PFSK-1 (cell line): ENCODE results near the gene GBE1.

Experiments
- FOXP2 ChIP-seq: optimal IDR thresholded peaks from 2 replicates; pipeline ENCODE3; 2011; ENCODE audit warnings: borderline replicate concordance, control low read depth, inconsistent platforms; ENCODE audit not compliant: insufficient read depth; ENCODE audit errors: extremely low read length, extremely low read depth
- POLR2AphosphoS5 ChIP-seq: IDR thresholded peaks from 2 replicates; pipeline ENCODE4 v1.6.1; 2012; ENCODE audit warnings: low read depth, mild to moderate bottlenecking, control low read depth, low read length, moderate library complexity
- SIN3A ChIP-seq: IDR thresholded peaks from 2 replicates; pipeline ENCODE4 v1.6.1; 2012; ENCODE audit warnings: mild to moderate bottlenecking, low read length, moderate library complexity, borderline replicate concordance; ENCODE audit not compliant: insufficient read depth
- TAF1 ChIP-seq: IDR thresholded peaks from 2 replicates; pipeline ENCODE4 v1.6.1; 2012; ENCODE audit warnings: low read length, control low read depth, borderline replicate concordance; ENCODE audit not compliant: insufficient read depth
- TF ChIP-seq, protein P1 (sequence below), 2 experiments: IDR thresholded peaks; 2 replicates each; pipeline versions ENCODE4 v1.6.1 to v1.8.0; 2011 to 2012; ENCODE audit warnings: low read depth in 2 of 2, low read length in 2 of 2, control low read depth in 1 of 2, inconsistent platforms in 1 of 2, mild to moderate bottlenecking in 1 of 2, moderate library complexity in 1 of 2; ENCODE audit not compliant: insufficient read depth in 1 of 2

The GBE1 gene

DNA sequence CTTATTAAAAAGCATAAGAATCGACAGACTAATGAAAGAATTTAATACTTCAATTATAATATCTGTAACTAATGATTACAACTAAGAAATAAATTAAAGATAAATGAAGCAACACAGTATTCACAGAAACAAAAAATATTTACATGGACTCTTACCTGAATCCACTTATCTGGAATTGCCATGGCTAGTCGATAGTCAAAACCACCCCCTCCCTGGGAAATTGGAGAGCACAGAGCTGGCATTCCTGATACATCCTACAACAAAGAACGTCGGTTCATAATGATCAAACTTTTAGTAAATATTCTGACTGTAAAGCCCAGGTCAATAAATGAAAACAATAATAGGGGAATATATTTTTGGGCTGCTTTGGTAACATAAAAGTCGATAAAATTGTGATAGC is 175.5 kb downstream of the GBE1 start:
- TF ChIP-seq TAF1 = no peak
- TF ChIP-seq SIN3A = no peak
- no peak for TF ChIP-seq POLR2AphosphoS5
- TF ChIP-seq, protein P1, sequence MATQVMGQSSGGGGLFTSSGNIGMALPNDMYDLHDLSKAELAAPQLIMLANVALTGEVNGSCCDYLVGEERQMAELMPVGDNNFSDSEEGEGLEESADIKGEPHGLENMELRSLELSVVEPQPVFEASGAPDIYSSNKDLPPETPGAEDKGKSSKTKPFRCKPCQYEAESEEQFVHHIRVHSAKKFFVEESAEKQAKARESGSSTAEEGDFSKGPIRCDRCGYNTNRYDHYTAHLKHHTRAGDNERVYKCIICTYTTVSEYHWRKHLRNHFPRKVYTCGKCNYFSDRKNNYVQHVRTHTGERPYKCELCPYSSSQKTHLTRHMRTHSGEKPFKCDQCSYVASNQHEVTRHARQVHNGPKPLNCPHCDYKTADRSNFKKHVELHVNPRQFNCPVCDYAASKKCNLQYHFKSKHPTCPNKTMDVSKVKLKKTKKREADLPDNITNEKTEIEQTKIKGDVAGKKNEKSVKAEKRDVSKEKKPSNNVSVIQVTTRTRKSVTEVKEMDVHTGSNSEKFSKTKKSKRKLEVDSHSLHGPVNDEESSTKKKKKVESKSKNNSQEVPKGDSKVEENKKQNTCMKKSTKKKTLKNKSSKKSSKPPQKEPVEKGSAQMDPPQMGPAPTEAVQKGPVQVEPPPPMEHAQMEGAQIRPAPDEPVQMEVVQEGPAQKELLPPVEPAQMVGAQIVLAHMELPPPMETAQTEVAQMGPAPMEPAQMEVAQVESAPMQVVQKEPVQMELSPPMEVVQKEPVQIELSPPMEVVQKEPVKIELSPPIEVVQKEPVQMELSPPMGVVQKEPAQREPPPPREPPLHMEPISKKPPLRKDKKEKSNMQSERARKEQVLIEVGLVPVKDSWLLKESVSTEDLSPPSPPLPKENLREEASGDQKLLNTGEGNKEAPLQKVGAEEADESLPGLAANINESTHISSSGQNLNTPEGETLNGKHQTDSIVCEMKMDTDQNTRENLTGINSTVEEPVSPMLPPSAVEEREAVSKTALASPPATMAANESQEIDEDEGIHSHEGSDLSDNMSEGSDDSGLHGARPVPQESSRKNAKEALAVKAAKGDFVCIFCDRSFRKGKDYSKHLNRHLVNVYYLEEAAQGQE (IDR thresholded peaks at IDR 0.05; ENCODE audit: insufficient read depth in 1 of 2, low read depth in 2 of 2, low read length in 2 of 2) = no peak
- TF ChIP-seq FOXP2 = no peak

DNA sequence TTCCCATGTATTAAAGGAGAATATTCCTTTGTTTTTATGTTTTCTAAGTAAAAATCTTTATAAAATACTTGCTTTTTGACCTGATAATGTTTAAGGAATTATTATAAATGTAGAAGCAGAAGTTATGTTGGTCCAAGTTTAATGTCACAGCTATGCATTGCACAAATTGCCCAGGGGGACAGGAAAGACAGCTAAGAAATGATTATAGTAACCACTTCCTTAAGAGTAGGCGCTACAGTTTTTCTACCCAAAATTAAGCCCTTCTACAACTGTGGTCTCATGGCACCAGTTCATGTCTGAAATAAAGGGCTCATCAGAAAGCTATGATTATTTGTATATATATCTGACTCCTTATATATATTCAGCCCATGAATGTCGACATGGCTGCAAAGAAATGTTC is 176.4 kb downstream of the GBE1 start:
- TF ChIP-seq SIN3A (no peak), FOXP2 (no peak), TAF1 (no peak), POLR2AphosphoS5 (no peak)
- TF ChIP-seq, protein P1 (IDR thresholded peaks at IDR 0.05; ENCODE audit: insufficient read depth in 1 of 2, low read depth in 2 of 2, low read length in 2 of 2) = no peak

- TF ChIP-seq TAF1 = no peak
- no peak for TF ChIP-seq SIN3A
- TF ChIP-seq FOXP2 = no peak
- no peak for TF ChIP-seq POLR2AphosphoS5
- TF ChIP-seq, protein P1 (IDR thresholded peaks at IDR 0.05; ENCODE audit: insufficient read depth in 1 of 2, low read depth in 2 of 2, low read length in 2 of 2) = no peak
Observed at GRCh38 chr3:81581966-81582599, 179.4 kb downstream of the GBE1 start.

GRCh38 chr3:81580355-81580754 is 181.1 kb downstream of the GBE1 start:
- TF ChIP-seq FOXP2 (no peak), TAF1 (no peak), SIN3A (no peak), POLR2AphosphoS5 (no peak)
- TF ChIP-seq, protein P1 (IDR thresholded peaks at IDR 0.05; ENCODE audit: insufficient read depth in 1 of 2, low read depth in 2 of 2, low read length in 2 of 2) = no peak

GRCh38 chr3:81579744-81580143 is 181.7 kb downstream of the GBE1 start:
- TF ChIP-seq FOXP2 (no peak), TAF1 (no peak), POLR2AphosphoS5 (no peak), SIN3A (no peak)
- TF ChIP-seq, protein P1 (IDR thresholded peaks at IDR 0.05; ENCODE audit: insufficient read depth in 1 of 2, low read depth in 2 of 2, low read length in 2 of 2) = no peak
